OCI-LY3 (cell line): ENCODE results near the gene FXYD7.

Experiments
- CTCF ChIP-seq: fragments of 200-600, 300-600 bp; sonication (generic); IDR thresholded peaks from 2 replicates; pipeline ENCODE4 v1.5.1; 2014; ENCODE audit warnings: antibody characterized with exemption, low read length, low read depth
- EZH2phosphoT487 ChIP-seq: fragments of 200-600 bp; shearing (Covaris generic); IDR thresholded peaks from 2 replicates; pipeline ENCODE4 v1.6.1; 2018; ENCODE audit warnings: antibody characterized with exemption, mixed run types, low read depth

DNA sequence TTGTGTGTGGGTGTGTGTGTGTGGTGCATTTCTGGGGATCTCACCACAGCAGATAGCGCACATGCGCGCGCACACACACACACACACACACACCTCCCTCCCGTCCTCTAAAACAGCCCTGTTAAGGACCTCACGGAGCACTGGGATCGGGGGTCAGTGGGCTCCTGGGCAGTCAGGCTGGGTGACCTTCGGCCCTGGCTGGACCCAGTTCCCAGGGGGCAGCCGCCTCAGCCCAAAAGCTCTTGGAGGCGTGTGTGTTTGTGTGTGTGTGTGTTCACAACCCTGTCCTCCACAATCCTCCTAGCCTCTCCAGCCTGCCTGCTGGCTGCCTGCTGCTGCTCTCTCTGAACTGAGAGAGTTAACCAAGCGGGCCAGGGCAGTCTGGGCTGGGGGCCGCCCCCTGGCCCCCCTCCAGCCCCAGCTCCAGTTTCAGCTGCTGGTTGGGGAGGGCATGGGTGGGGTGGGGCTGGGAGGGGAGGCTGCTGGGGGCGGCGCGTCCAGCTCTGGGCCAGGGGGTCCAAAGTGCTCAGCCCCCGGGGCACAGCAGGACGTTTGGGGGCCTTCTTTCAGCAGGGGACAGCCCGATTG lies 4.7 kb upstream of the FXYD7 start, which contains the start of gene FXYD1:
- no peak for TF ChIP-seq CTCF
- no peak for TF ChIP-seq EZH2phosphoT487
